Calu3 (cell line): Measurements from ENCODE around the gene GALNS. TPM values are rescaled to one million over a fixed set of nuclear protein-coding genes. Genes with fewer than 3 reads are reported as not detected.

Experiments used
- BruUV-seq: library from RNA; stranded (reverse); fragments of 400-500 nt; replicated peaks from 2 replicates; lab custom pipeline; 2021; lab: Mats Ljungman, UMichigan
- CTCF ChIA-PET: fragments of 300-600 bp; sonication (Branson Sonifier 250); formaldehyde crosslinking; loops from one replicate; lab custom pipeline; 2022; ENCODE audit warnings: antibody characterized with exemption; lab: Charles Lee
- DNase-seq: peaks from one replicate; pipeline ENCODE4 v3.0.0; 2022
- H3K27ac Mint-ChIP-seq: one replicate; pipeline ENCODE4 v1.8.0; 2022; ENCODE audit warnings: mixed read lengths; ENCODE audit not compliant: unreplicated experiment
- H3K27me3 Mint-ChIP-seq: one replicate; pipeline ENCODE4 v1.8.0; 2022; ENCODE audit warnings: mixed read lengths; ENCODE audit not compliant: unreplicated experiment
- H3K36me3 Mint-ChIP-seq: one replicate; pipeline ENCODE4 v1.8.0; 2022; ENCODE audit warnings: mild to moderate bottlenecking, moderate library complexity, mixed read lengths; ENCODE audit not compliant: insufficient read depth, unreplicated experiment
- H3K4me1 Mint-ChIP-seq: one replicate; pipeline ENCODE4 v1.8.0; 2022; ENCODE audit warnings: mild to moderate bottlenecking, low read depth, mixed read lengths; ENCODE audit not compliant: unreplicated experiment
- H3K4me3 Mint-ChIP-seq: one replicate; pipeline ENCODE4 v1.8.0; 2022; ENCODE audit warnings: mild to moderate bottlenecking, low read depth, moderate library complexity, mixed read lengths; ENCODE audit not compliant: unreplicated experiment
- H3K9me3 Mint-ChIP-seq: one replicate; pipeline ENCODE4 v1.8.0; 2022; ENCODE audit warnings: low read depth, mixed read lengths; ENCODE audit not compliant: unreplicated experiment
- intact Hi-C: fragments of 100-400 bp; cut with micrococcal nuclease; formaldehyde crosslinking; loops from one replicate; pipeline ENCODE4 v1.10.0; 2022; ENCODE audit not compliant: unreplicated experiment
- total RNA-seq: library from RNA; stranded (reverse); gene quantifications from 2 replicates; pipeline ENCODE4 v1.2.3, GENCODE V29; 2022
- TF ChIP-seq, protein P1 (sequence below): fragments of 200-600 bp; IDR thresholded peaks from one replicate; pipeline ENCODE4 v1.8.0; 2022; ENCODE audit warnings: antibody characterized with exemption; ENCODE audit not compliant: unreplicated experiment

The GALNS gene
- total RNA-seq, 1 experiment from 2014 or later, result 50.4 TPM

DNA sequence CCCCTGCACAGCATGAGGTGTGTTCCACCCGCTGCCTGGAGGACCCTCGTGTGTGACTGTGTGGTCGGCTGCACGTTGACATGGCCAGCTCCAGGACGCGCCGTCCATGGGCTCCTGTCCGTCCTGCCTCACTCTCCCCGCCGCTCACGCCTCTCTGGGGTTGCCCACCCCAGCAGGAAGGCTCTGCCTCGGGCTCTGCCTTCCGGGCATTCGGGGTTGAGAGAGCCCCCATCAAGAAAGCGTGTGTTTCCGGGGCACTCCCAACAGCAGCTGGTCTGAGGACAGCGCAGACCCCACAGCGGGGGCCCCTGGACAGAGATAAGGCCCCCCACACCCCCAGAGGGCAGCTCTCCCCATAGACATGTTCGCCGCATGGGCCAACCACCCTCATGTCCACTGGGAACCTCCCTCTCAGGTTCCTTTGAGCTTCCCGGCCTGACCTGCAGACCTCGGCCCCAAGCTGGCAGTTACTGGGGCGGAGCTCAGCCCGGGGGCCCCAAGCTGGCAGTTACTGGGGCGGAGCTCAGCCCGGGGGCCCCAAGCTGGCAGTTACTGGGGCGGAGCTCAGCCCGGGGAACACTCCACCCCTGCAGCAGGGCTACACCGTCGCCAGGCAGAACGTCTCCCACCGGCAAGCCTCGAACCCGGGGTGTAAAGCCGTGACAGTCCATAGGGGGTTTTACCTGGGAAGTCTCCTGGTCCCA is 63.3 kb downstream of the GALNS start:
- intact Hi-C loops, result no loop called here
- Mint-ChIP-seq H3K4me3 (no peak overlapping the region), H3K27ac (no peak overlapping the region), H3K9me3 (no peaks in the 10 kb centered on the region), H3K36me3 (no peaks in the 10 kb centered on the region), H3K27me3 (peaks cover 20% of the 10 kb centered on the region), H3K4me1 (no peaks in the 10 kb centered on the region)
- CTCF ChIA-PET, result interaction anchor here (1.3 to 1.9 kb wide), 3 partner anchors 9 to 56 kb away, joined by 3 to 4 read pairs (median 4); partner anchors contain the start of gene APRT
- DNase-seq, result no peak
- TF ChIP-seq, protein P1, sequence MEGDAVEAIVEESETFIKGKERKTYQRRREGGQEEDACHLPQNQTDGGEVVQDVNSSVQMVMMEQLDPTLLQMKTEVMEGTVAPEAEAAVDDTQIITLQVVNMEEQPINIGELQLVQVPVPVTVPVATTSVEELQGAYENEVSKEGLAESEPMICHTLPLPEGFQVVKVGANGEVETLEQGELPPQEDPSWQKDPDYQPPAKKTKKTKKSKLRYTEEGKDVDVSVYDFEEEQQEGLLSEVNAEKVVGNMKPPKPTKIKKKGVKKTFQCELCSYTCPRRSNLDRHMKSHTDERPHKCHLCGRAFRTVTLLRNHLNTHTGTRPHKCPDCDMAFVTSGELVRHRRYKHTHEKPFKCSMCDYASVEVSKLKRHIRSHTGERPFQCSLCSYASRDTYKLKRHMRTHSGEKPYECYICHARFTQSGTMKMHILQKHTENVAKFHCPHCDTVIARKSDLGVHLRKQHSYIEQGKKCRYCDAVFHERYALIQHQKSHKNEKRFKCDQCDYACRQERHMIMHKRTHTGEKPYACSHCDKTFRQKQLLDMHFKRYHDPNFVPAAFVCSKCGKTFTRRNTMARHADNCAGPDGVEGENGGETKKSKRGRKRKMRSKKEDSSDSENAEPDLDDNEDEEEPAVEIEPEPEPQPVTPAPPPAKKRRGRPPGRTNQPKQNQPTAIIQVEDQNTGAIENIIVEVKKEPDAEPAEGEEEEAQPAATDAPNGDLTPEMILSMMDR, result no peak
- no TSS peak for BruUV-seq

DNA sequence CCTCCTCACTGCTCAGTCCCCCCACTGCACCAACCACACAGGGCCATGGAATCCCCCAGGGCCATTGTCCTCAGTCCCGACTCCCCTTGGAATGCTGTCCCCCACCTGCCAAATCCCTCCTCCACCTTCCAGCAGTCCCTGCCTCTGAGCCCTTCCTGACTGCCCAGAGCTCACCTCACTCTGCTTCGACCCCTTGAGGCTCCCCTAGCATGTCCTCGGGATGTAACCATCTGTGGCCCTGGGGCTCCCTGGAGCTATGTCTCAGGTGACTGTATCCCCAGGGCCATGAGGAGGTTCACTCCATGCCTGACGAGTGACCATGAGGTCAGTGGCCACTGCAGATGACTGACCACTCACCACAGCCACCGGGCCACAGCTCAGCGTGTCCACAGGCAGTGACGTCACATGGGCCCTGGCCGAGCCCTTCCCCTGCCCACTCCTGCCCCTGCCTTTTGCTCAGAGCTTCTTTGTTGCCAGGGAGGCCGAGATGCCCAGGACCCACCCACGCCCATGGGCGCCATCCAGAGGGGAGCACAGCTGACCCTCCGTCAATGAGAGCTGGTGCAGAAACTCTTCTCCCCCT is 64.0 kb downstream of the GALNS start:
- Mint-ChIP-seq H3K9me3 (no peaks in the 10 kb centered on the region), H3K4me3 (no peak overlapping the region), H3K36me3 (no peaks in the 10 kb centered on the region), H3K27me3 (peaks cover 20% of the 10 kb centered on the region), H3K4me1 (no peaks in the 10 kb centered on the region), H3K27ac (no peak overlapping the region)
- TF ChIP-seq, protein P1, result no peak
- DNase-seq, result no peak
- intact Hi-C loops, result no loop called here
- CTCF ChIA-PET, result interaction anchor here (1.3 to 1.6 kb wide), 2 partner anchors 19 to 55 kb away, joined by 3 to 4 read pairs; partner anchors contain the start of gene APRT
- BruUV-seq, result no TSS peak

DNA sequence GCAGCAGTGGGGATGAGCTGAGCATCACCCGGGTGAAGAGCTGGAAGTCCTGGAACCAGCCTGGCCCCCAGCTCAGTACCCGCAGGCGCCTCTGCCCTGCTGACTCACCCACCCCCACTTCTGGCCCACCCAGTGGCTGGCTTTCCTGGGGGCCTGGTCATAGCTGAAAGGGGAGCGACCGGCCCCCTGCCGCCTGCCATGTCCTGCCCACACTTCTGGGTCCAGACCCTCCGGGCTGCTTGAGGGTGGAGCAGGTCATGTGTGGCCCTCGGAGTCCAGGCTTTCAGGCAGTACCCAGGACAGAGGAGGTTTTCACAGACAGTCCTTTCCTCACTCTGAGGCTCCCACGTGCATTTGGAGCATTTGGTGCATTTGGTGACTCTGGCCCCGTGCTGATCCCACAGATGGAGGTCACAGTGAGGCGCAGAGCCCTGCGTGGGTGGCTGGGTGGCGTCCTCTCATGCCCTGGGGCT is 64.6 kb downstream of the GALNS start:
- BruUV-seq, result no TSS peak
- Mint-ChIP-seq H3K27me3 (peaks cover 20% of the 10 kb centered on the region), H3K4me3 (no peak overlapping the region), H3K9me3 (no peaks in the 10 kb centered on the region), H3K4me1 (no peaks in the 10 kb centered on the region), H3K27ac (no peak overlapping the region), H3K36me3 (no peaks in the 10 kb centered on the region)
- intact Hi-C loops, result no loop called here
- CTCF ChIA-PET, result interaction anchor here (1.3 to 1.6 kb wide), 2 partner anchors 19 to 55 kb away, joined by 3 to 4 read pairs; partner anchors contain the start of gene APRT
- DNase-seq, result no peak
- TF ChIP-seq, protein P1, result no peak

DNA sequence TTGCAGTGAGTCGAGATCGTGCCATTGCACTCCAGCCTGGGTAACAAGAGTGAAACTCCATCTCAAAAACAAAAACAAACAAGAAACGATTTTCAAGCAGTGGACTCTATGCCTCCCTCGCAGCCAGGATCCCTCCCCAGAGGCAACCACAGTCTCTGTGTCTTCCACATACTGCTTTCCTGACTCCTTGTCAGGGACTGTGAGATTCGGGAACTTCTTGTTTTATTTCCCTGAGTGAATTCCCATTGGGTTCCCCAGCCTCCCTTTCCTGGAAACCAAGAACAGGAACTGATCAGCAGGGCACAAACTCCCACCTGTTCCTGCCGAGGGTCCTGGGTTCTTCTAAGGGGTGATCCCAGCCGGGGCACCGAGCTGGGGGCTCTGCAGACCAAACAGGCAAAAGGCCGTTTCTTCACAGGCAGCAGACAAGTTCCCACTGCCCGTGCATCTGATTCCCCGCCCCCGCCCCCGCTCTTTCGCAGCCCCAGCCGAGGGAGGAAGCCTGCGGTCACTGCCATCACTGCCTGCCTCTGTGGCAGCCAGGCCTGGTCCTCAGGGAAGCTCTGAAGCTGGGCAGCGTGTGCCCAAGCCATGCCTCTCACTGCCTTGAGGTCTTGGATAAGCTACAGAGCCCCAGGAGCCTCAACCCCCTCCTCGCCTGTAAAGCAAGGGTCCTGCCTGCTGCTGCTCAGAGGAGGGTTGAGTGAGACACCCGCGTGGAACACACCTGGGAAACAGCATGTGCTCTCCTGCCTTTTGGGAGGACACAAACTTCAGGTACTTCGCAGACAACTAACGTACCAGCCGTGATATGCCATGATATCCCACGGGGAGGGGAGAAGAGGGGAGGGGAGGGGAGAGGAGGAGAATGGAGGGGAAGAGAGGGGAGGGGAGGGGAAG is 66.2 kb downstream of the GALNS start:
- Mint-ChIP-seq H3K27ac (no peak overlapping the region), H3K4me1 (no peaks in the 10 kb centered on the region), H3K9me3 (no peaks in the 10 kb centered on the region), H3K4me3 (no peak overlapping the region), H3K36me3 (peaks cover 7% of the 10 kb centered on the region), H3K27me3 (peaks cover 20% of the 10 kb centered on the region)
- DNase-seq, result no peak
- intact Hi-C loops, result no loop called here
- BruUV-seq, result no TSS peak
- TF ChIP-seq, protein P1, result no peak
- CTCF ChIA-PET, result no interaction called here
